ENCODE results near the gene FLVCR1. TPM values are rescaled to one million over a fixed set of nuclear protein-coding genes. Genes with fewer than 3 reads are reported as not detected.
"Not testable (repeated sequence)": the region's sequence is repeated elsewhere in the genome, so short reads cannot be mapped to it uniquely, and the experiment has no call there.

Gene FLVCR1
- total RNA-seq, 4 donors from 2014 or later = 3.1 to 4.3 (median 3.7) TPM

- intact Hi-C loops (cut with DNase I) = no loop called here
- TF ChIP-seq POLR2AphosphoS5 (IDR thresholded peaks at IDR 0.05) (no peak), POLR2A (IDR thresholded peaks at IDR 0.05; ENCODE audit: low read depth) (no peak), CTCF (IDR thresholded peaks at IDR 0.05) (no peak), EP300 (IDR thresholded peaks at IDR 0.05) (no peak)
- Histone ChIP-seq H3K9me3 (peaks cover 0 to 34% (median 24%) of the 10 kb centered on the region in 4 donors), H3K27me3 (no peaks in the 10 kb centered on the region), H3K4me1 (no peaks in the 10 kb centered on the region), H3K27ac (replicated peaks in 1 of 4) (no peak overlapping the region), H3K4me3 (no peak overlapping the region), H3K36me3 (peaks cover 0 to 12% (median 3%) of the 10 kb centered on the region in 4 donors)
- 86% methylated on average over 1 of the region's 1 CpG for WGBS
- DNase-seq (ENCODE audit: extremely low spot score) = no peak
Observed at GRCh38 chr1:212903664-212904063, 45.6 kb downstream of the FLVCR1 start.

GRCh38 chr1:212908071-212908470, 50.0 kb downstream of the FLVCR1 start:
- intact Hi-C loops (cut with DNase I); H3K9me3 ChIP-seq; H3K27me3 ChIP-seq; DNase-seq (ENCODE audit: extremely low spot score); H3K4me3 ChIP-seq; H3K4me1 ChIP-seq; H3K36me3 ChIP-seq; H3K27ac ChIP-seq (replicated peaks in 1 of 4): not testable (repeated sequence)
- 78% methylated on average over 11 of the region's 12 CpGs for WGBS

GRCh38 chr1:212908971-212909370, 50.9 kb downstream of the FLVCR1 start:
- H3K27ac ChIP-seq (replicated peaks in 1 of 4) = no peak overlapping the region
- intact Hi-C loops (cut with DNase I) = no loop called here
- no peaks in the 10 kb centered on the region for H3K27me3 ChIP-seq
- no peak overlapping the region for H3K4me3 ChIP-seq
- DNase-seq (ENCODE audit: extremely low spot score) = no peak
- H3K9me3 ChIP-seq = no peaks in the 10 kb centered on the region
- 94% methylated on average over 3 of the region's 3 CpGs for WGBS
- no peaks in the 10 kb centered on the region for H3K4me1 ChIP-seq
- no peaks in the 10 kb centered on the region for H3K36me3 ChIP-seq
- TF ChIP-seq POLR2A (IDR thresholded peaks at IDR 0.05; ENCODE audit: low read depth) (no peak), CTCF (IDR thresholded peaks at IDR 0.05) (no peak), EP300 (IDR thresholded peaks at IDR 0.05) (no peak), POLR2AphosphoS5 (IDR thresholded peaks at IDR 0.05) (no peak)

GRCh38 chr1:212909652-212910063, 51.6 kb downstream of the FLVCR1 start:
- H3K27me3 ChIP-seq = no peaks in the 10 kb centered on the region
- no peaks in the 10 kb centered on the region for H3K4me1 ChIP-seq
- H3K4me3 ChIP-seq = no peak overlapping the region
- no peaks in the 10 kb centered on the region for H3K36me3 ChIP-seq
- 93% methylated on average over 3 of the region's 3 CpGs for WGBS
- DNase-seq (ENCODE audit: extremely low spot score) = no peak
- TF ChIP-seq POLR2A (IDR thresholded peaks at IDR 0.05; ENCODE audit: low read depth) = no peak
- no peak for TF ChIP-seq CTCF (IDR thresholded peaks at IDR 0.05)
- no peak for TF ChIP-seq EP300 (IDR thresholded peaks at IDR 0.05)
- no peak for TF ChIP-seq POLR2AphosphoS5 (IDR thresholded peaks at IDR 0.05)
- no peaks in the 10 kb centered on the region for H3K9me3 ChIP-seq
- intact Hi-C loops (cut with DNase I) = no loop called here
- no peak overlapping the region for H3K27ac ChIP-seq (replicated peaks in 1 of 4)

GRCh38 chr1:212910213-212910612, 52.1 kb downstream of the FLVCR1 start:
- H3K27ac ChIP-seq (replicated peaks in 1 of 4); H3K36me3 ChIP-seq; intact Hi-C loops (cut with DNase I); H3K27me3 ChIP-seq; H3K9me3 ChIP-seq; H3K4me3 ChIP-seq; H3K4me1 ChIP-seq; DNase-seq (ENCODE audit: extremely low spot score): not testable (repeated sequence)
- 92% methylated on average over 8 of the region's 10 CpGs for WGBS

GRCh38 chr1:212913638-212914037, 55.6 kb downstream of the FLVCR1 start:
- H3K9me3 ChIP-seq; H3K27ac ChIP-seq (replicated peaks in 1 of 4); H3K36me3 ChIP-seq; DNase-seq (ENCODE audit: extremely low spot score); intact Hi-C loops (cut with DNase I); H3K27me3 ChIP-seq; H3K4me3 ChIP-seq: not testable (repeated sequence)
- H3K4me1 ChIP-seq = peaks cover 0 to 13% (median 12%) of the 10 kb centered on the region in 4 donors
- 80% methylated on average over 3 of the region's 3 CpGs for WGBS

GRCh38 chr1:212914110-212914509, 56.0 kb downstream of the FLVCR1 start:
- intact Hi-C loops (cut with DNase I); DNase-seq (ENCODE audit: extremely low spot score); H3K27me3 ChIP-seq; H3K4me3 ChIP-seq; H3K27ac ChIP-seq (replicated peaks in 1 of 4); H3K36me3 ChIP-seq; H3K9me3 ChIP-seq: not testable (repeated sequence)
- H3K4me1 ChIP-seq = peaks cover 0 to 13% (median 12%) of the 10 kb centered on the region in 4 donors
- 96% methylated on average over 3 of the region's 5 CpGs for WGBS
